DND-41 (cell line): ENCODE results near the gene SLC1A7.

Experiments used
- ATAC-seq: fragments of 200-7000 bp; cut with Tn5 transposase; 3 replicates; pipeline ENCODE4 v1.9.1; 2021; ENCODE audit warnings: low read depth; ENCODE audit not compliant: insufficient read depth
- DNase-seq: peaks from one replicate; pipeline ENCODE4 v3.0.0-alpha.2; 2020
- H2AFZ ChIP-seq: 2 replicates; pipeline ENCODE4 v1.6.0; 2012; ENCODE audit warnings: low read depth, low read length
- H3K27ac ChIP-seq: 2 replicates; pipeline ENCODE4 v1.5.1; 2012; ENCODE audit warnings: low read length, inconsistent platforms
- H3K27me3 ChIP-seq: fragments of 200-600 bp; sonication (generic); 2 replicates; pipeline ENCODE4 v1.6.0; 2012; ENCODE audit warnings: low read length, mild to moderate bottlenecking, inconsistent platforms; ENCODE audit not compliant: insufficient read depth, poor library complexity
- H3K36me3 ChIP-seq: 2 replicates; pipeline ENCODE4 v1.5.1; 2012; ENCODE audit warnings: low read length, inconsistent platforms; ENCODE audit not compliant: insufficient read depth
- H3K4me1 ChIP-seq: 2 replicates; pipeline ENCODE4 v1.5.1; 2012; ENCODE audit warnings: mild to moderate bottlenecking, low read length; ENCODE audit not compliant: insufficient read depth
- H3K4me2 ChIP-seq: 2 replicates; pipeline ENCODE4 v1.6.0; 2012; ENCODE audit warnings: mild to moderate bottlenecking, moderate library complexity, low read length, inconsistent platforms; ENCODE audit not compliant: insufficient read depth
- H3K4me3 ChIP-seq, 2 experiments: fragments of 200-600 bp in 1 of 2; shearing (Covaris generic) in 1 of 2; 2 replicates each; pipeline ENCODE4 v1.5.1; 2012 to 2016; ENCODE audit warnings: inconsistent platforms in 2 of 2, low read length in 2 of 2, mild to moderate bottlenecking in 2 of 2, low read depth in 1 of 2, moderate library complexity in 1 of 2
- H3K79me2 ChIP-seq: 2 replicates; pipeline ENCODE4 v1.6.0; 2012; ENCODE audit warnings: low read length, inconsistent platforms; ENCODE audit not compliant: insufficient read depth
- H3K9ac ChIP-seq: 2 replicates; pipeline ENCODE4 v1.6.0; 2012; ENCODE audit warnings: low read depth, mild to moderate bottlenecking, inconsistent platforms, low read length, moderate library complexity
- H3K9me3 ChIP-seq: 2 replicates; pipeline ENCODE4 v1.5.1; 2012; ENCODE audit warnings: low read length, moderate library complexity, mild to moderate bottlenecking, inconsistent platforms; ENCODE audit not compliant: insufficient read depth, severe bottlenecking
- H4K20me1 ChIP-seq: 2 replicates; pipeline ENCODE4 v1.6.0; 2012; ENCODE audit warnings: low read length; ENCODE audit not compliant: insufficient read depth
- CTCF ChIP-seq: IDR thresholded peaks from 2 replicates; pipeline ENCODE4 v1.5.1; 2012; ENCODE audit warnings: borderline replicate concordance, low read length, moderate library complexity, mild to moderate bottlenecking; ENCODE audit not compliant: poor library complexity, severe bottlenecking; ENCODE audit errors: extremely low read depth
- EZH2 ChIP-seq: IDR thresholded peaks from 3 replicates; pipeline ENCODE4 v1.6.1; 2012; ENCODE audit warnings: borderline replicate concordance, low read depth, mild to moderate bottlenecking, moderate library complexity, low read length, inconsistent platforms; ENCODE audit not compliant: severe bottlenecking

The SLC1A7 gene

DNA sequence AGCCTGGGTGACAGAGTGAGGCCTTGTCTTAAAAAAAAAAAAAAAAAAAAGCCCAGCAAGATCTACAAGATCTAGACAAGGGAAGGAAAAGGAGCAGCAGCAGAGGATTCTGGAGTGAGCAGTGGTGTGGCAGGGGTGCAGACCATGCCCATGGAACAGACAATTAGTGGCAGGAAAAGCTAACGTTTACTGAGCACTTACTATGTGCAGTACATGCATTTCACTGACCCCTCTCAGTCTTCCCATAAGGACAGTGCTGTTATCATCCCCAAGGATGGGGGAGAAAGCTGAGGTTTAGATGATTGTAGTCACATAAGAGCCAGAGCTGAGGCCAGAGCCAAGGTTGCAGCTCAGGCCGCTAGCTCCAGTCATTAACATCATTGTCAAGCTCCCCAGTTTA, 74.6 kb downstream of the SLC1A7 start:
- no peaks in the 10 kb centered on the region for H3K27me3 ChIP-seq

DNA sequence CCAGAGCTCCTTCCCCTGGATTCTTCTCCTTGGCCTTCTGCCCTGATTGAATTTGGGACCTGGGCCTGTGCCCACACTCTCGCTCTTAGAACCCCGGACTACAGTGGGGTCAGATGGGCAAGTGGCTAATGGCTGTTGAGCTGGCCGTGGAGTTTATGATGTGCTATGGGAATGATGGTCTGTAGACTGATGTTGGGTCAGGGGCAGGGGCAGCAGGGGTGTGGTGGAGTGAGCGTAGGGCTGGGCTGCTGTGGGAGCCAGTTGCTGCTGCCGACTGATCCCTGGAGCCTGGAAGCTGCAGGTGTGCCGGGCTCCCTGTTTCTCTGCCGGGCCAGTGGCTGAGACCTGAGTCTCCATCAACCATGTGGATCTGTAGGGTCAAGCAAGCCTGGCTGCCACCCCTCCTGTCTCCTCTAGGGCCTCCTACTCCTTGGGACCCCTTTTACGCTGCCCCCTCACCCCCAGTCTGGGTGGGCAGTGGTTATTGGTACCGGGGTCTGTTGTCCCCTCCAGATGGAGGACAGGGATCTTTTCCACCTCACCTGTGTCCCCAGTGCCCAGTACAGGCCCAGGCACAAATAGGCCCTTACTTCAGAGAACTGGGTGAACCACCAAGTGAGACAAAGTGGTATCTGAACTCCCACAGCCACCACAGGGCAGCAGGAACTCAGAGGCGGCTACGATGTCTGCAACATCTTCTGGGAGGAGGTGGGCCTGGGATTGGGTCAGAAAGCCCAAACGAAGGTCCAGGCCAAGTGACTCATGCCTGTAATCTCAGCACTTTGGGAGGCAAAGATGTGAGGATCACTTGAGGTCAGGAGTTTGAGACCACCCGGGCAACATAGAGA, 75.3 kb downstream of the SLC1A7 start:
- no peak overlapping the region for H3K27ac ChIP-seq
- ATAC-seq, result no peak

More for the DNA sequence above, 74.6 kb downstream of the SLC1A7 start:
- DNase-seq (no peak), ATAC-seq (no peak)
- no peak overlapping the region for H3K27ac ChIP-seq
- no peak for TF ChIP-seq EZH2
- TF ChIP-seq CTCF, result no peak
- no peak overlapping the region for H2AFZ ChIP-seq
- no peak overlapping the region for H3K4me2 ChIP-seq
- H3K79me2 ChIP-seq, result no peaks in the 10 kb centered on the region
- no peaks in the 10 kb centered on the region for H3K9me3 ChIP-seq
- no peaks in the 10 kb centered on the region for H3K4me1 ChIP-seq
- no peak overlapping the region for H3K9ac ChIP-seq
- H3K36me3 ChIP-seq, result no peaks in the 10 kb centered on the region
- no peaks in the 10 kb centered on the region for H4K20me1 ChIP-seq
- H3K4me3 ChIP-seq, result no peak overlapping the region

DNA sequence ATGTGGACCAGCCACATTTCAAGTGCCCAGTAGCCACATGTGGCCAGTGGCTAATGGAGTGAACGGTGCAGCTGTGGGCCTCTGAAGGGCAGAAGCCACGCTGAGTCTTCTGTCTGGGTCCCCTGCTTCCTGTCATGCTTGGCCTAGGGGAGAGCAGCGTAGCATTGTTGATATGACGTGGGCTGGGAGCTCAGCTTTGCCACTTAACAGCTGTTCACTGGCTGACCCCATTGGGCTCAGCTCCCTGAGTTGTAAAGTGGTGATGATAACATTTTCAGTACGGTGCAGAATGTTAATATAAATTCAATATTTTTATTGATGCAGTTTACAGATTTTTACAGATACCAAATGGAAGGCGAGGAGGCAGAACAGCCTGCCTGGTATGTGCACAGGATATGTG, 76.0 kb downstream of the SLC1A7 start:
- Histone ChIP-seq H3K4me1 (no peaks in the 10 kb centered on the region), H3K9me3 (no peaks in the 10 kb centered on the region), H3K27me3 (peaks cover 3% of the 10 kb centered on the region), H3K36me3 (no peaks in the 10 kb centered on the region), H3K79me2 (no peaks in the 10 kb centered on the region), H2AFZ (no peak overlapping the region), H3K4me3 (no peak overlapping the region), H3K27ac (no peak overlapping the region), H3K9ac (no peak overlapping the region), H3K4me2 (no peak overlapping the region), H4K20me1 (no peaks in the 10 kb centered on the region)
- DNase-seq (no peak), ATAC-seq (no peak)
- TF ChIP-seq EZH2 (no peak), CTCF (no peak)

More for the DNA sequence above, 75.3 kb downstream of the SLC1A7 start:
- no peaks in the 10 kb centered on the region for H3K4me1 ChIP-seq
- no peak overlapping the region for H2AFZ ChIP-seq
- no peak overlapping the region for H3K4me2 ChIP-seq
- no peak overlapping the region for H3K9ac ChIP-seq
- no peak overlapping the region for H3K4me3 ChIP-seq
- no peaks in the 10 kb centered on the region for H3K79me2 ChIP-seq
- no peaks in the 10 kb centered on the region for H3K9me3 ChIP-seq
- H3K27me3 ChIP-seq, result no peaks in the 10 kb centered on the region
- TF ChIP-seq CTCF (no peak), EZH2 (no peak)
- no peaks in the 10 kb centered on the region for H3K36me3 ChIP-seq
- no peak for DNase-seq
- H4K20me1 ChIP-seq, result no peaks in the 10 kb centered on the region
